Activated naive CD8-positive, alpha-beta T cell treated with anti-CD3 and anti-CD28 coated beads, Interleukin-2, amount 10 ng/mL, durations not matched to agents 7 days and 5 days (primary cell): ENCODE data around the gene ADAM10. TPM values are rescaled to one million over a fixed set of nuclear protein-coding genes. Genes with fewer than 3 reads are reported as not detected.
A peak's percentile ranks its signal among the peaks of the same experiment; 100 is the strongest.
"Not testable (repeated sequence)": the region's sequence is repeated elsewhere in the genome, so short reads cannot be mapped to it uniquely, and the experiment has no call there.

Source experiments
- ATAC-seq: fragments of 150-1000 bp; cut with Tn5 transposase; one replicate; pipeline ENCODE4 v1.10.0; 2021; ENCODE audit warnings: low read depth, moderate library complexity
- POLR2A ChIA-PET: fragments of 350-600 bp; sonication (Branson Sonifier 250); formaldehyde crosslinking; loops from one replicate; lab custom pipeline; 2021; ENCODE audit warnings: antibody characterized with exemption; lab: Charles Lee
- DNase-seq: peaks from one replicate; pipeline ENCODE4 v3.0.0; 2021
- H3K27ac Mint-ChIP-seq: one replicate; pipeline ENCODE4 v1.8.0; 2022; ENCODE audit warnings: mild to moderate bottlenecking, mixed read lengths
- H3K27me3 Mint-ChIP-seq: one replicate; pipeline ENCODE4 v1.8.0; 2022; ENCODE audit warnings: mild to moderate bottlenecking, moderate library complexity, mixed read lengths
- H3K36me3 Mint-ChIP-seq: one replicate; pipeline ENCODE4 v1.8.0; 2021; ENCODE audit warnings: mild to moderate bottlenecking, mixed read lengths
- H3K4me1 Mint-ChIP-seq: one replicate; pipeline ENCODE4 v1.8.0; 2021; ENCODE audit warnings: mixed read lengths
- H3K4me3 Mint-ChIP-seq: one replicate; pipeline ENCODE4 v1.8.0; 2022; ENCODE audit warnings: mild to moderate bottlenecking, moderate library complexity, mixed read lengths
- H3K9me3 Mint-ChIP-seq: one replicate; pipeline ENCODE4 v1.8.0; 2021; ENCODE audit warnings: mixed read lengths
- total RNA-seq, 2 experiments: library from RNA; stranded (reverse); gene quantifications; one replicate each; pipeline ENCODE4 v1.2.3, GENCODE V29; 2021

The ADAM10 gene
- total RNA-seq, 2 experiments from 2014 or later: 173 to 175 TPM

DNA sequence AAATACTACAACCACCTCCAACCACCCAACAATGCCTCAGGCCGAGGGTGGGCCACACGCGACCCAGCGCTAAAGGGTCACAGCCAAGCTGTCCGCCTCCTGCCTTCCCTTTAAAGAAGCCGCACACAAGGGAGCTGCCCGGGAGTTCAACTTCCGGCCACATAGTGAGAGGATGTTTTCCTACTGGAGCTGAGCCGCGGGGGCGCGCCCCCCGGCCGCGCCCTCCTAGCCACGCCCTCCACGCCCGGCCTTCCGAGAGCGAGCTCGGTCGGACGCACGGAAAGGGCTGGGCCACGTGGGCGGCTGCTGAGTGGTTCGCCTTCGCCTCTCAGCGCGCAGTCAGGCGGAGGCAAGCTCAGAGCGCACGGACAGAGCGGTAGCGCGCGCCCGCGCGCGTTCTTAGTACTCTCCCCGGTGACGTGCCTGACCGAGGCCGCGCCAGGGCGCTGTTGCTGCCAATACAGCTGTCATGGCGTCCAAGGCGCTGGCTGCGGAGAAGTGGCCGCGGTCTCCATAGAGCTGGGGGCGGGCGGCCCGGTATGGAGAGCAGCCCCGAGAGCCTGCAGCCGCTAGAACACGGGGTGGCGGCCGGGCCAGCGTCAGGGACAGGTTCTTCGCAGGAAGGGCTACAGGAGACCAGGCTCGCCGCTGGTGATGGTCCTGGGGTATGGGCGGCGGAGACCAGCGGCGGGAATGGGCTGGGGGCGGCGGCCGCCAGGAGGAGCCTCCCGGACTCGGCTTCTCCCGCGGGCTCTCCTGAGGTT is 21.5 kb upstream of the ADAM10 start, which contains the start of gene MINDY2:
Gene MINDY2 (plus strand): TSS at position 446 of the 764 bp plus-strand sequence. CDS start 94 bp downstream, at position 540.
- no peaks in the 10 kb centered on the region for H3K9me3 Mint-ChIP-seq
- POLR2A ChIA-PET: interaction anchor here (0.5 to 2.8 kb wide), 21 partner anchors 10 to 886 kb away, joined by 3 to 47 read pairs (median 4); partner anchors contain the start of genes ADAM10 and GTF2A2
- H3K4me3 Mint-ChIP-seq: no peak within 1 kb of the TSS
- peak; percentile 99 for ATAC-seq
- H3K36me3 Mint-ChIP-seq: no peaks in the 10 kb centered on the region
- H3K27ac Mint-ChIP-seq: peak within 1 kb of the TSS; percentile 88
- no peaks in the 10 kb centered on the region for H3K27me3 Mint-ChIP-seq
- H3K4me1 Mint-ChIP-seq: peaks cover 13% of the 10 kb centered on the region
- DNase-seq: peak; percentile 93

DNA sequence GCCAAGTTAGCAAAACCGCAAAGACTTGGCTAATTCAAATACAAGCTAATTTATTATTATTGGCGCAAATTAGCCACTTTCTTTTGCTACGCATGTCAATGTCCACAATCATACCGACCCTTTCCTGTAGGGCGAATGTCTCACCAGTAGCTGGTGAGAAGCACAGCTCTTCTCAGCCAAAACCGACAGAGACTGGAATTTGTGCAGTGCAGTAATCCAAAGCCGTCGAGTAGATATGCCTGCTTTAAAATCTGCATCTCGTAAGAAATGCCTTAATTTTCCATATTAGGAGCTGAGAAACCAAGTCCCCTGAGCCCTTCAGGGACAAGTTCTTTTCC is 21.0 kb upstream of the ADAM10 start:
- no peak for DNase-seq
- no peak overlapping the region for H3K4me3 Mint-ChIP-seq

DNA sequence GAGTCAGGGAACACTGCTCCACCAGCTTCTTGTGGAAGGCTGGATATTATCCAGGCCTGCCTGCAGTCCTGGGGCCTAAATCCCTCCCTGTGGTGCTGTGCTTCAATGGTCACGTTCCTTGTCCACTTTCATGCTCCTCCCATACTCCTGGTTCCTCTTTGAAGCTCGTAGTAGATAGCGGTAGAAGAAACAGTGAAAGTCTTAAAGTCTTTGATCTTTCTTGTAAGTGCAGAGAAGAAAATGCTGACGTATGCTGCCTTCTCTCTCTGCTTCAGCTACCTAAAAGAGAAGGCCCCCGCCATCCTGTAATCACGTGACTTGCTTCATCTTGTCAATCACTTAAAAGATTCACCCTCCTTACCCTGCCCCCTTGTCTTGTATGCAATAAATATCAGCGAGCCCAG is 19.1 kb upstream of the ADAM10 start:
- H3K27ac Mint-ChIP-seq, DNase-seq, ATAC-seq, H3K9me3 Mint-ChIP-seq, H3K4me3 Mint-ChIP-seq, H3K27me3 Mint-ChIP-seq, H3K36me3 Mint-ChIP-seq: not testable (repeated sequence)
- peaks cover 13% of the 10 kb centered on the region for H3K4me1 Mint-ChIP-seq
- POLR2A ChIA-PET: interaction anchor here (0.7 kb wide), 1 partner anchor 886 kb away, joined by 5 read pairs; no protein-coding TSS in a partner anchor

More for the DNA sequence above, 21.0 kb upstream of the ADAM10 start:
- Mint-ChIP-seq H3K36me3 (no peaks in the 10 kb centered on the region), H3K27ac (peak overlapping the region; percentile 85), H3K9me3 (no peaks in the 10 kb centered on the region), H3K4me1 (peaks cover 13% of the 10 kb centered on the region), H3K27me3 (no peaks in the 10 kb centered on the region)
- POLR2A ChIA-PET: interaction anchor here (0.5 to 2.8 kb wide), 21 partner anchors 10 to 887 kb away, joined by 3 to 47 read pairs (median 4); partner anchors contain the start of genes ADAM10 and GTF2A2
- ATAC-seq: peak; percentile 18

DNA sequence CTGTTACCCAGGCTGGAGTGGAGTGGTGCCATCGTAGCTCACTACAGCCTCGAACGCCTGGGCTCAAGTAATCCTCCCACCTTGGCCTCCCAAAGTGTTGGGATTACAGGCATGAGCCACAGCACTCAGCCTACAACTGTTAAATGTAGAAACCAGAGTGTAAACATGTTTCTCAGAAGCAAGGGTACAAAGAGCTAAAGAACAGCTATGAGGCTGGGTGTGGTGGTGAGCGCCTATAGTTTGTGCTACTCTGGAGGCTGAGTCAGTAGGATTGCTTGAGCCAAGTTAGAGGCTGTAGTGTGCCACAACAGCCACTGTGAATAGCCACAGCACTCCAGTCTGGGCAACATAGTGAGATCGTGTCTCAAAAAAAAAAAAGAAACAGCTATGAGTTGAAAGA is 16.8 kb upstream of the ADAM10 start:
- Mint-ChIP-seq H3K4me1 (peaks cover 10% of the 10 kb centered on the region), H3K9me3 (peaks cover 5% of the 10 kb centered on the region), H3K27ac (no peak overlapping the region), H3K4me3 (no peak overlapping the region), H3K36me3 (peaks cover 4% of the 10 kb centered on the region), H3K27me3 (no peaks in the 10 kb centered on the region)
- DNase-seq (no peak), ATAC-seq (no peak)
- POLR2A ChIA-PET: no interaction called here

DNA sequence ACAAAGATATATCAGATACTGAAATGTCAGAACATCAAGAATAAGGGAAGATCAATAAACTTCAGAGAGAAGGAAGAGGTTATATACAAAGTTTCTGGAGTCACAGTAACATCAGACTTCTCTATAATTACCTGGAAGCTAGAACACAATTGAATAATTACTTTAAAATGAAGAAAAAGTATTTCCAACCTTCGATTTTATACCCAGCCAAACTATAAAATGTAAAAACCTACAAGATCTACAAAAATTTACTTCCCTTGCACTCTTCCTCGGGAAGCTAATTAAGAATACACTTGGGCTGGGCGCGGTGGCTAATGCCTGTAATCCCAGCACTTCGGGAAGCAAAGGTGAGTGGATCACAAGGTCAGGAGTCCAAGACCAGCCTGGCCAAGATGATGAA is 15.0 kb upstream of the ADAM10 start:
- POLR2A ChIA-PET: no interaction called here
- Mint-ChIP-seq H3K27me3 (no peaks in the 10 kb centered on the region), H3K36me3 (peaks cover 4% of the 10 kb centered on the region), H3K4me3 (no peak overlapping the region), H3K27ac (no peak overlapping the region), H3K9me3 (peaks cover 5% of the 10 kb centered on the region), H3K4me1 (peaks cover 3% of the 10 kb centered on the region)
- ATAC-seq: no peak
- DNase-seq: no peak

DNA sequence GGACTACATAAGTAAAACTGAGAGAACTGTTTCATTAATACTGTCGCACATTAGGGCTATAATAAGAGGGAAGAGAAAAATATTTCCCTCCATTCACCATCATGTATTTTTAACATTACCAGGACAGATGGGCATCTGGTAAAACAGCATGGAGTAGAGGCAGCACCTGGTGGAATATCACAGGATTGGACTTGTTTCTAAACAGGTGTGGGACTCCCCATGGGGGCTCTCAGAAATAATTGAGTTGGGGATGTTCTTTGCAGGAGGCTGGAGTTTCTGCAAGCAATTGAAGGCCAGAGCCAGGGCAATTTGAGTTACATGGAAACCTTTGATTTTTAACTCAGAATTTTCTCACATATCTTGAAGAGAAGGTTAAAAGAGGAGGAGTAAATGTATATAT is 13.2 kb upstream of the ADAM10 start:
- Mint-ChIP-seq H3K27me3 (no peaks in the 10 kb centered on the region), H3K36me3 (peaks cover 4% of the 10 kb centered on the region), H3K4me3 (no peak overlapping the region), H3K4me1 (peaks cover 4% of the 10 kb centered on the region), H3K27ac (no peak overlapping the region), H3K9me3 (peaks cover 5% of the 10 kb centered on the region)
- POLR2A ChIA-PET: no interaction called here
- no peak for DNase-seq
- no peak for ATAC-seq

DNA sequence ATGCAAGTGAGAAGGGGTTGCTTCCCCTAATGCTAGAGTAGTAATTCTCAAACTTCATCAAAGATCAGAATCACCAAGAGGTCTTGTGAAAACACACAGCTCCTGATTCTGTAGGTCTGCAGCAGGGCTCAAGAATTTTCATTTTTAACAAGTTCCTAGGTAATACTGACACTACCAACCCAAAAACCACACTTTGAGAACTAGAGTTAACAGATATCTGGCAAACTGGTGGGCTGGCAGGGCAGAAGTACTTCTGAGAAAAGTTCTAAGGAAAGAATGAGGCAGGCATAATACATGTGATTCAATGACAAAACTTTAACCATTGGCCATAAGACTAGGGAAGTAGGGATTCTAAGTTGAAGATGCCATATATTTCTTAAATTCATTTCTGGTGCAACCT is 12.8 kb upstream of the ADAM10 start:
- ATAC-seq (no peak), DNase-seq (no peak)
- Mint-ChIP-seq H3K9me3 (peaks cover 5% of the 10 kb centered on the region), H3K4me3 (no peak overlapping the region), H3K36me3 (peaks cover 4% of the 10 kb centered on the region), H3K27ac (no peak overlapping the region), H3K4me1 (peaks cover 4% of the 10 kb centered on the region), H3K27me3 (no peaks in the 10 kb centered on the region)
- POLR2A ChIA-PET: no interaction called here

DNA sequence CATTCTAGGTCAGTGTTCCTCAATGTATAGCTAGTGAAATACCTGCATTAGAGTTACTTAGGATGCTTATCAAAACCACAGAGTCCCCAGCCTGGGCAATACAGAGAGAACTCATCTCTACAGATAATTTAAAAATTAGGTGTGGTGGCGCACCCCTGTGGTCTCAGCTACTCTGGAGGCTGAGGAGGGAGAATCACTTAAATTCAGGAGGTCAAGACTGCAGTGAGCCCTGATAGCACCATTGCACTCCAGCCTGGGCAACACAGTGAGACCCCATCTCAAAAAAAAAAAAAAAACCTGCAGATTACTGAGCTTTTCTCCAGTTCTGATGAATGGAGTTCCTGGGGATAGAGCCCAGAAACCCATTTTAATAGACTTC is 11.5 kb upstream of the ADAM10 start:
- Mint-ChIP-seq H3K27me3 (no peaks in the 10 kb centered on the region), H3K9me3 (peaks cover 5% of the 10 kb centered on the region), H3K4me3 (no peak overlapping the region), H3K36me3 (peaks cover 4% of the 10 kb centered on the region), H3K27ac (no peak overlapping the region), H3K4me1 (peaks cover 4% of the 10 kb centered on the region)
- DNase-seq (no peak), ATAC-seq (no peak)
- POLR2A ChIA-PET: interaction anchor here (1.6 to 1.8 kb wide), 2 partner anchors 10 to 491 kb away, joined by 5 to 9 read pairs; partner anchors contain the start of gene MINDY2

DNA sequence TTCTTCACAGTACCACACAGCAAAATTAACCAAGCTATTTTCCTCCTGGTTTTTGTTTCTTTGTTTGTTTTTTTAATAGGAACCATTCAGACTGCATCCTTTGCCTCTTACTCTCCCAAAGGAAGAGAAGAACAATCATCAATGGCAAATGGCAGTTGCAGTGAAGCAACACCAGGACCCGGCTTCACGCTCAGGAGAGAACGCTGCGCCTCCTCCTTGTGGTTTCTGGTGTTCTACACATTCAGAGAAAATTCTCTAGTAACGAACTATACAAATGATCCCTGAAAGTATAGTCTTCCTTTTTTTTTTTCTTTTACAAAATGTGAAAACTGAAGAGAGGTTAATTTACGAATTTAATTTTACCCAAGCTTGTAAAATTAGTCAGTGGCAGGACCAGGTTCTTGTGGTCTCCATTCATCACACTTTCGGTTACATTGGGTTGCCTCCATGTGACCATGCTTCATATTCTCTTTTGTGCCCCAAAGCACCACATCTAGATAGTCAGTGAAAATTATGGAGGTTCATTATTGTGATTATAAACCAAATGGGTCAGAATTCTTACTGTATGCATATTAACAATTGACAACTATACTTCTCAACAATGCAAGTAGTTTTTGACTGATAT is 11.0 kb upstream of the ADAM10 start:
- Mint-ChIP-seq H3K4me3 (no peak overlapping the region), H3K4me1 (peaks cover 4% of the 10 kb centered on the region), H3K36me3 (peaks cover 4% of the 10 kb centered on the region), H3K27me3 (no peaks in the 10 kb centered on the region), H3K27ac (no peak overlapping the region), H3K9me3 (peaks cover 5% of the 10 kb centered on the region)
- no peak for DNase-seq
- ATAC-seq: no peak
- POLR2A ChIA-PET: interaction anchor here (0.8 to 1.8 kb wide), 3 partner anchors 10 to 490 kb away, joined by 3 to 9 read pairs (median 5); partner anchors contain the start of gene MINDY2

DNA sequence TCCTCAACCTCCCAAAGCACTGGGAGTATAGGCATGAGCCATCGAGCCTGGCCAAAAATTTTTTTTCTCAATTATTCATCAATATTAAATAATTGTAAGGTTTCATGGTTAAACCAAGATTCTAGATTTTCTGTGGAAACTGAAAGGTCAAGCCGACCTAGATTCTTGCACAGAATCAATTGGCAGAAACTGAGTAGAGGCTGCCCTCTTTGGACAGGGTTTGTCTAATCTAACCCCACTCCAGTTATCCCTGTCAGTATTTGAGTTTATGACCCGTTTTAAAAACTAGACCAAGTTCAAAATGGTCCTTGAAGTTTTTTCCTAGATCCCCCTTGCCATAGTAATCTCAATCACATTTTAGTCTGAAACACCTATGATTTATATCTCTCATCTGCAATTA is 8.6 kb upstream of the ADAM10 start:
- Mint-ChIP-seq H3K27ac (no peak overlapping the region), H3K4me3 (no peak overlapping the region), H3K4me1 (peaks cover 7% of the 10 kb centered on the region), H3K27me3 (no peaks in the 10 kb centered on the region), H3K9me3 (no peaks in the 10 kb centered on the region), H3K36me3 (peaks cover 2% of the 10 kb centered on the region)
- DNase-seq (no peak), ATAC-seq (no peak)
- POLR2A ChIA-PET: no interaction called here

DNA sequence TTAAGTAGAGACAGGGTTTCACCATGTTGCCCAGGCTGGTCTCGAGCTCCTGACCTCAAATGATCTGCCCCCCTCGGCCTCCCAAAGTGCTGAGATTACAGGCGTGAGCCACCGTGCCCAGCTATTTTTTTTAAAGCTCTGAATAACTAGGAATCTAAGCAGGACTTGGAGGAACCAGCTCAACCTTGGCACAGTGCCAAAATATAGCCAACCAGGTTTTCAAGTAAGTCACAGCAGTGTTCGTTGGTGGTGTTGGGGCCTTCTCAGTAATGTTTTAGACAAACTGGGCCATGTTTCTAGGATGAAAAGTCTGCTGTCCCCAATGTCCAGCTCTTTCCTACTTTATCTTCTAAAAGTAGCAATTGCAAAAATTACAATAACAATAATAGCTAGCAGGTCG is 6.4 kb upstream of the ADAM10 start:
- Mint-ChIP-seq H3K27me3 (no peaks in the 10 kb centered on the region), H3K4me1 (peaks cover 9% of the 10 kb centered on the region), H3K9me3 (no peaks in the 10 kb centered on the region), H3K4me3 (no peak overlapping the region), H3K36me3 (no peaks in the 10 kb centered on the region), H3K27ac (no peak overlapping the region)
- POLR2A ChIA-PET: interaction anchor here (1.3 kb wide), 1 partner anchor 15 kb away, joined by 4 read pairs; no protein-coding TSS in a partner anchor
- DNase-seq (no peak), ATAC-seq (no peak)

DNA sequence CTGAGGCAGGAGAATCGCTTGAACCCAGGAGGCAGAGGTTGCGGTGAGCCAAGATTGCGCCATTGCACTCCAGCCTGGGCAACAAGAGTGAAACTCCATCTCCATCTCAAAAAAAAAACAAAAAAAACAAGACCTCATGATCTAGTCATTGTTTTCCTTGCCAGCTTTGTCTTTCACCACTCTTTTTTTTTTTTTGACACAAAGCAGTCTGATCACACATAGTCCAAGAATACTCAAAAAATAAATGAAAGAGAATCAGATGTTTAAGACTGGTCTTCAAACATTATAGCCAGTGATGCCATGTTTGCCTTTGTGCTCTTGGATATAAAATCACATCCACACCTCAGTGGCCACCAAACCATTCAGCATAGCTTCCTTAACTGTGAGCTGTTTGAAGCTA is 5.8 kb upstream of the ADAM10 start:
- Mint-ChIP-seq H3K9me3 (no peaks in the 10 kb centered on the region), H3K4me3 (no peak overlapping the region), H3K4me1 (peaks cover 14% of the 10 kb centered on the region), H3K36me3 (no peaks in the 10 kb centered on the region), H3K27me3 (no peaks in the 10 kb centered on the region), H3K27ac (no peak overlapping the region)
- DNase-seq (no peak), ATAC-seq (no peak)
- POLR2A ChIA-PET: interaction anchor here (1.3 kb wide), 1 partner anchor 15 kb away, joined by 4 read pairs; no protein-coding TSS in a partner anchor

DNA sequence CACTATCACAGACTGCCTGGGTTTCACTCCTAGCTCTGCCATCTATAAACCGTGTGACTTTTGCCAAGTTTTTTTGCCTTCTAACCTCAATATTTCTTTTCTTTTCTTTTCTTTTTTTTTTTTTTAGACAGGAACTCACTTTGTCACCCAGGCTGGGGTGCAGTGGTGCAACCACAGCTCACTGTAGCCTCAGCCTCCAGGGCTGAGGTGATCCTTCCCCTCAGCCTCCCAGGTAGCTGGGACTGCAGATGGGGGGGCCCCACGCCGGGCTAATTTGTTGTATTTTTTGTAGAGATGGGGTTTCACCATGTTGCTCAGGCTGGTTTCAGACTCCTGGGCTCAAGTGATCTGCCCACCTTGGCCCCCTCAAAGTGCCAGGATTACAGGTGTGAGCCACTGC is 3.2 kb upstream of the ADAM10 start:
- POLR2A ChIA-PET: interaction anchor here (0.6 to 1.0 kb wide), 2 partner anchors 18 to 149 kb away, joined by 5 to 8 read pairs; partner anchors contain the start of gene MINDY2
- Mint-ChIP-seq H3K4me3 (peak overlapping the region; percentile 23), H3K27ac (peak overlapping the region; percentile 22), H3K9me3 (no peaks in the 10 kb centered on the region), H3K36me3 (peaks cover 5% of the 10 kb centered on the region), H3K27me3 (no peaks in the 10 kb centered on the region), H3K4me1 (peaks cover 14% of the 10 kb centered on the region)
- DNase-seq (peak; percentile 61), ATAC-seq (no peak)
